Thyroid gland (tissue), 4 donors: ENCODE measurements around the gene AMER2.

Source experiments
- CTCF ChIP-seq, 6 experiments: fragments of 200-600 bp in 3 of 6; fragments of 450-650 bp in 3 of 6; sonication (generic) in 3 of 6; IDR thresholded peaks; one replicate each; pipeline ENCODE4 v1.5.1; 2016 to 2019; ENCODE audit warnings: antibody characterized with exemption in 6 of 6, mild to moderate bottlenecking in 2 of 6, inconsistent platforms in 1 of 6, moderate library complexity in 1 of 6
- POLR2A ChIP-seq, 2 donors: fragments of 450-650 bp; IDR thresholded peaks; one replicate each; pipeline ENCODE4 v1.6.1; 2017; ENCODE audit warnings: antibody characterized with exemption in 2 of 2, mild to moderate bottlenecking in 2 of 2, moderate library complexity in 1 of 2

- TF ChIP-seq CTCF (IDR thresholded peaks at IDR 0.05) (no peak), POLR2A (IDR thresholded peaks at IDR 0.05) (no peak)
Measured at GRCh38 chr13:25187596-25187995, 15.5 kb upstream of the AMER2 start.
